GM19035 (cell line): ENCODE data around the gene CADM1.
A peak's percentile ranks its signal among the peaks of the same experiment; 100 is the strongest.

Experiments used
- ATAC-seq: cut with Tn5 transposase; IDR thresholded peaks from one replicate; pipeline ENCODE4 v1.9.1; 2021; ENCODE audit not compliant: unreplicated experiment

Gene CADM1

GRCh38 chr11:115504276-115505158 lies at the start of gene CADM1:
CADM1 (minus strand) TSS chr11:115504415.
- ATAC-seq = peak; percentile 58

- no peak for ATAC-seq
Measured at GRCh38 chr11:115552773-115553438, 48.7 kb upstream of the CADM1 start.

- ATAC-seq = no peak
Measured at GRCh38 chr11:115552151-115552772, 48.0 kb upstream of the CADM1 start.

GRCh38 chr11:115550291-115551059 lies 46.3 kb upstream of the CADM1 start:
- no peak for ATAC-seq

GRCh38 chr11:115548878-115549528 lies 44.8 kb upstream of the CADM1 start:
- ATAC-seq = no peak

- ATAC-seq = no peak
Measured at GRCh38 chr11:115545581-115546210, 41.5 kb upstream of the CADM1 start.

GRCh38 chr11:115544422-115544948 lies 40.3 kb upstream of the CADM1 start:
- ATAC-seq = no peak

- ATAC-seq = no peak
Measured at GRCh38 chr11:115541518-115541917, 37.3 kb upstream of the CADM1 start.

GRCh38 chr11:115539844-115540243 lies 35.6 kb upstream of the CADM1 start:
- ATAC-seq = no peak

- no peak for ATAC-seq
Measured at GRCh38 chr11:115535781-115536180, 31.6 kb upstream of the CADM1 start.

- no peak for ATAC-seq
Measured at GRCh38 chr11:115530752-115531151, 26.5 kb upstream of the CADM1 start.

- no peak for ATAC-seq
Measured at GRCh38 chr11:115528225-115528624, 24.0 kb upstream of the CADM1 start.

- no peak for ATAC-seq
Measured at GRCh38 chr11:115527534-115528125, 23.4 kb upstream of the CADM1 start.

GRCh38 chr11:115525531-115526006 lies 21.4 kb upstream of the CADM1 start:
- no peak for ATAC-seq

- ATAC-seq = no peak
Measured at GRCh38 chr11:115524572-115524971, 20.4 kb upstream of the CADM1 start.

GRCh38 chr11:115523727-115524399 lies 19.6 kb upstream of the CADM1 start:
- ATAC-seq = no peak

- no peak for ATAC-seq
Measured at GRCh38 chr11:115522302-115522701, 18.1 kb upstream of the CADM1 start.

GRCh38 chr11:115521825-115522224 lies 17.6 kb upstream of the CADM1 start:
- ATAC-seq = no peak
